Mesenchymal stem cell (in vitro differentiated cells and primary cell): Measurements from ENCODE around the gene CAMK1G.

Source experiments
- DNase-seq: peaks from one replicate; pipeline ENCODE4 v3.0.0-alpha.2; 2013
- H2AFZ ChIP-seq: one replicate; pipeline ENCODE4 v1.6.1; 2013; ENCODE audit warnings: low read depth, mild to moderate bottlenecking, control low read depth, inconsistent platforms, low read length, moderate library complexity
- H2AK5ac ChIP-seq: 2 replicates; pipeline ENCODE4 v1.6.1; 2013; ENCODE audit warnings: low read length, moderate library complexity, mild to moderate bottlenecking, inconsistent platforms; ENCODE audit not compliant: severe bottlenecking
- H2BK120ac ChIP-seq: one replicate; pipeline ENCODE4 v1.6.1; 2013; ENCODE audit warnings: low read depth, mild to moderate bottlenecking, inconsistent platforms, low read length, moderate library complexity
- H2BK12ac ChIP-seq, 2 experiments: one replicate each; pipeline ENCODE4 v1.6.1; 2013; ENCODE audit warnings: inconsistent platforms in 2 of 2, low read length in 2 of 2, mild to moderate bottlenecking in 2 of 2, moderate library complexity in 2 of 2, control low read depth in 1 of 2
- H2BK15ac ChIP-seq: one replicate; pipeline ENCODE4 v1.6.1; 2013; ENCODE audit warnings: mild to moderate bottlenecking, low read depth, inconsistent platforms; ENCODE audit not compliant: poor library complexity, severe bottlenecking
- H2BK5ac ChIP-seq: 2 replicates; pipeline ENCODE4 v1.6.1; 2013; ENCODE audit warnings: low read depth, mild to moderate bottlenecking, low read length, control low read depth, inconsistent platforms; ENCODE audit not compliant: poor library complexity, severe bottlenecking
- H3K14ac ChIP-seq, 2 experiments: one replicate each; pipeline ENCODE4 v1.6.1; 2013; ENCODE audit warnings: inconsistent platforms in 2 of 2, low read length in 2 of 2, control low read depth in 1 of 2, mild to moderate bottlenecking in 1 of 2, moderate library complexity in 1 of 2
- H3K18ac ChIP-seq, 2 experiments: one replicate each; pipeline ENCODE4 v1.6.1; 2013; ENCODE audit warnings: inconsistent platforms in 2 of 2, low read length in 2 of 2, control low read depth in 1 of 2, low read depth in 1 of 2, mild to moderate bottlenecking in 1 of 2
- H3K23ac ChIP-seq, 2 experiments: one replicate each; pipeline ENCODE4 v1.6.1; 2013; ENCODE audit warnings: inconsistent platforms in 2 of 2, low read length in 2 of 2, mild to moderate bottlenecking in 2 of 2, moderate library complexity in 2 of 2, control low read depth in 1 of 2
- H3K27ac ChIP-seq: 2 replicates; pipeline ENCODE4 v1.5.1; 2013; ENCODE audit warnings: mild to moderate bottlenecking, moderate library complexity, low read length, control low read depth, inconsistent platforms; ENCODE audit not compliant: poor library complexity, severe bottlenecking
- H3K27me3 ChIP-seq, 2 experiments: 2 replicates each; pipeline versions ENCODE4 v1.6.1 to v1.7.0; 2013; ENCODE audit warnings: low read length in 2 of 2, mild to moderate bottlenecking in 2 of 2, moderate library complexity in 2 of 2, control low read depth in 1 of 2, inconsistent platforms in 1 of 2; ENCODE audit not compliant: control insufficient read depth in 1 of 2, insufficient read depth in 1 of 2
- H3K36me3 ChIP-seq, 2 experiments: 2 replicates each; pipeline versions ENCODE4 v1.6.1 to v1.7.0; 2013; ENCODE audit warnings: low read length in 2 of 2, control low read depth in 1 of 2, inconsistent platforms in 1 of 2, low read depth in 1 of 2, mild to moderate bottlenecking in 1 of 2; ENCODE audit not compliant: insufficient read depth in 2 of 2, control insufficient read depth in 1 of 2
- H3K4ac ChIP-seq, 2 experiments: one replicate each; pipeline ENCODE4 v1.6.1; 2013; ENCODE audit warnings: inconsistent platforms in 2 of 2, low read length in 2 of 2, mild to moderate bottlenecking in 2 of 2, moderate library complexity in 2 of 2, control low read depth in 1 of 2, low read depth in 1 of 2
- H3K4me1 ChIP-seq: 2 replicates; pipeline ENCODE4 v1.6.1; 2013; ENCODE audit warnings: low read depth, low read length, control low read depth; ENCODE audit not compliant: control insufficient read depth, insufficient read depth
- H3K4me2 ChIP-seq: 2 replicates; pipeline ENCODE4 v1.6.1; 2013; ENCODE audit warnings: low read length, mild to moderate bottlenecking, inconsistent platforms; ENCODE audit not compliant: poor library complexity, severe bottlenecking
- H3K4me3 ChIP-seq, 2 experiments: 2 replicates each; pipeline versions ENCODE4 v1.5.1 to v1.7.0; 2013; ENCODE audit warnings: low read length in 2 of 2, mild to moderate bottlenecking in 2 of 2, control low read depth in 1 of 2, low read depth in 1 of 2; ENCODE audit not compliant: insufficient read depth in 1 of 2
- H3K79me1 ChIP-seq: replicated peaks from 2 replicates; pipeline ENCODE4 v1.6.1; 2013; ENCODE audit warnings: mild to moderate bottlenecking, control low read depth, low read length, inconsistent platforms; ENCODE audit not compliant: poor library complexity, severe bottlenecking
- H3K9ac ChIP-seq: 2 replicates; pipeline ENCODE4 v1.7.0; 2013; ENCODE audit warnings: mild to moderate bottlenecking, low read length, moderate library complexity
- H3K9me3 ChIP-seq: 2 replicates; pipeline ENCODE4 v1.7.0; 2013; ENCODE audit warnings: mild to moderate bottlenecking, low read length; ENCODE audit not compliant: control insufficient read depth
- H4K8ac ChIP-seq: one replicate; pipeline ENCODE4 v1.6.1; 2013; ENCODE audit warnings: inconsistent platforms, mild to moderate bottlenecking, low read length, moderate library complexity
- H4K91ac ChIP-seq: one replicate; pipeline ENCODE4 v1.6.1; 2013; ENCODE audit warnings: mild to moderate bottlenecking, low read length, inconsistent platforms
- WGBS: methylation state at CpG from one replicate; pipeline ENCODE4 v1.1.7; 2013; ENCODE audit warnings: mixed read lengths; 5-methylcytosine and 5-hydroxymethylcytosine counted together

CAMK1G gene

DNA sequence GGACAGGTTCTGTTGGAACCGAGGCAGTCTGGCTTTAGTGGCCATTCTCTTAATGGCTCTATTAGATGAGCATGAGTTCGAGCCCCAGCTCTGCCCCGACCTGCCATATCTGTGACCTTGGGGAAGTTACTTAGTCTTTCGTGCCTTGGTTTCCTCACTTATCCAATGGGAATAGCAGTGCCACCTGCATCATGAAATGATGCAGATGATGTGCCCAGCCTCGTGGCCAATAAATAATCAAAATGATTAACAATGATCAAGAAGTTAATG lies 30.6 kb downstream of the CAMK1G start:
- peaks cover 0 to 5% of the 10 kb centered on the region in 2 experiments for H3K27me3 ChIP-seq
- H2BK15ac ChIP-seq: no peak overlapping the region
- H3K18ac ChIP-seq: no peak overlapping the region
- H3K14ac ChIP-seq: no peak overlapping the region
- no peaks in the 10 kb centered on the region for H3K9me3 ChIP-seq
- no peak for DNase-seq
- H2AK5ac ChIP-seq: no peak overlapping the region
- H3K9ac ChIP-seq: no peak overlapping the region
- H3K4me3 ChIP-seq: no peak overlapping the region
- H3K4me2 ChIP-seq: no peak overlapping the region
- H2BK120ac ChIP-seq: no peak overlapping the region
- no peak overlapping the region for H4K8ac ChIP-seq
- no peak overlapping the region for H2AFZ ChIP-seq
- no peak overlapping the region for H3K27ac ChIP-seq
- H3K4ac ChIP-seq: no peak overlapping the region
- H2BK12ac ChIP-seq: no peak overlapping the region
- H3K79me1 ChIP-seq: no peaks in the 10 kb centered on the region
- no peak overlapping the region for H2BK5ac ChIP-seq
- 90% methylated on average over 4 of the region's 5 CpGs for WGBS
- H3K36me3 ChIP-seq: peaks cover 8 to 20% of the 10 kb centered on the region in 2 experiments
- no peak overlapping the region for H3K23ac ChIP-seq
- no peak overlapping the region for H4K91ac ChIP-seq
- H3K4me1 ChIP-seq: no peaks in the 10 kb centered on the region

DNA sequence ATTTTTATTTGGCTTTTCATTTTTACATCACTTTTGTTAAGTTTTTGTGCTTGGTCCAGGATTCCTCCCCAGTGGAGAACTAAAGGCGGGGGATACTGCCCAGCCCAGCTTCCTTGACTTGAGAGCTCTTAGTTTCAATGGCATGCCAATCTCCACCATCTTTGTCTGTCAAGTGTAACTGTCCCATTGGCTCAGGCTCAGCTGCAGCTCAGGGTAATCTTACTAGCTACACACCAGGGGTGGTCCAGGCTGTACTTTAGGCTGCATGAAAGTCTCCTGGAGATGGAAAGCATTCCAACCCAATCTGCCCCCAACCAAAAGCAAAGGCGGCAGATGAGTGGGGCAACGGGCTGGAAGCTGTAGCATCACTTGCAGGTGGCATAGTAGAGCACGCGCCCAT lies 31.4 kb downstream of the CAMK1G start:
- Histone ChIP-seq H4K8ac (no peak overlapping the region), H2AFZ (no peak overlapping the region), H2BK5ac (no peak overlapping the region), H3K27ac (no peak overlapping the region), H2BK15ac (no peak overlapping the region), H3K9ac (no peak overlapping the region), H3K4me2 (no peak overlapping the region), H3K27me3 (peaks cover 0 to 5% of the 10 kb centered on the region in 2 experiments), H3K4ac (no peak overlapping the region), H2AK5ac (no peak overlapping the region), H3K36me3 (peaks cover 8 to 20% of the 10 kb centered on the region in 2 experiments), H2BK12ac (no peak overlapping the region), H3K4me1 (no peaks in the 10 kb centered on the region), H3K23ac (no peak overlapping the region), H3K79me1 (no peaks in the 10 kb centered on the region), H3K4me3 (no peak overlapping the region), H2BK120ac (no peak overlapping the region), H3K9me3 (no peaks in the 10 kb centered on the region), H3K18ac (no peak overlapping the region), H3K14ac (no peak overlapping the region), H4K91ac (no peak overlapping the region)
- WGBS: 92% methylated on average over 5 of the region's 5 CpGs
- no peak for DNase-seq

DNA sequence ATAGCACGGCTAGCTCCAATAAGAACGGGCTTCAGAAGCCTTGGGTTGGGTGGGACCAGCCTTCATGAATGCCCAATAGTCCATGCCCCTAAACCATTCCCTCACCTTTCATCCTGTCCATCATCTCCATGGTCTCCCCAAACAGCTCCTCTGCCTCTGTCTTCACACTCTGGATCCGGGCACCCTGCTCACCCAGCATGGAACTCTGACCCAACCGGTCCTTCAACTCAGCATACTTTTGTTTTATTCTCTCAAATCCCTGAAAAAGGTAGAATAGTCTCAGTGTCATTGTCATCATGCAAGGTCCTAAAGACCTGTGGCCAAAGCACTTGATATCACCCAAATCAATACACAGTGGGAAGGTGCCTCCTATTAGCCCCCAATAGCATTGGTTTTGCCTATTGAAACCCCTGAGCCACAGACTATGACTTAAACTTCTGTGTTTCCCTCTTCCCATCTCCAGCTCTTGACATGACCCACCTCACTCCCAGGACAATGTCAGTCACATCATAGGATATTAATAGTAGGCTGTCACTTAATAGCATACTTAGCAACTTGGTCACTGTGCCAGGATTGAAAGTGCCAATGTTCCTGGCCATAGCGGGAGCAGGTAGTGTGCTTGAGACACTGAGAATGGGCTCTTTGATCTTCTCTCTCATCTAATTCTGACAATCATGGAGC lies 33.0 kb downstream of the CAMK1G start:
- 96% methylated on average over 5 of the region's 5 CpGs for WGBS
- Histone ChIP-seq H3K9ac (no peak overlapping the region), H3K14ac (no peak overlapping the region)

DNA sequence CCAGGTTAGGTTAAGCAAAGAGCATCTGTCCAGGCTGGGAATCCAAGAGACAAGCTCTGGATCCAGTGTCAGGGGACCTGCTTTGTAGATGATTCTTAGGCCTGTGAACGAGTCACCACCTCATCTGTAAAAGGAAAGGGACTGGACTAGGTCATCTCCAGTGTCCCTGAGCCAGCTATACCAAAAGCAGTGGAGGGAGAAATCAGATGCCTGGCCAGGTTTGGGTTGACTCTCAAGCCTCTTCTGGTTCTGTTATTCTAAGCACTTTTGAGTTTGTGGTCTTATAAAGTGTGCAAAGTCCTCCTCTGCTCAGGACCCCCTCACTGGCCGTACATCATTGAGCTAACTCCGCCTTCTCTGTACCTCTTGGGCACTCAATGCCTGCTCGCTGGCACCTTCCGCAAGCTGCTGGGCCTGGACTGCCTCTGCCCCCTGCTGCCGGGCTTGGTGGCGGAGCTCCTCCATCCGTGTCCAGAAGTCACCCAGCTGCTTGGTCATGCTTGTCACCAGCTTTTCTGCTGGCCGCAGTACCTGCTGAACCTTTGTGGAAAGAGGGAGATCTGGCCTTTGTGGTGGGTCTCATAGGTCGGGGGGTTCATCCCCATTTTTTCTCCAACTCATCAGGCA lies 33.6 kb downstream of the CAMK1G start:
- Histone ChIP-seq H3K4me3 (no peak overlapping the region), H3K18ac (no peak overlapping the region), H2BK5ac (no peak overlapping the region), H2AK5ac (no peak overlapping the region), H3K27ac (no peak overlapping the region), H3K4ac (no peak overlapping the region), H3K27me3 (peaks cover 0 to 5% of the 10 kb centered on the region in 2 experiments), H4K91ac (no peak overlapping the region), H3K14ac (no peak overlapping the region), H3K9me3 (no peaks in the 10 kb centered on the region), H2BK12ac (no peak overlapping the region), H3K79me1 (no peaks in the 10 kb centered on the region), H3K4me2 (no peak overlapping the region), H4K8ac (no peak overlapping the region), H2BK15ac (no peak overlapping the region), H3K4me1 (peaks cover 6% of the 10 kb centered on the region), H3K9ac (no peak overlapping the region), H2BK120ac (no peak overlapping the region), H2AFZ (no peak overlapping the region), H3K36me3 (peaks cover 8 to 20% of the 10 kb centered on the region in 2 experiments), H3K23ac (no peak overlapping the region)
- WGBS: 95% methylated on average over 10 of the region's 10 CpGs
- DNase-seq: no peak

More for the DNA sequence above, 33.0 kb downstream of the CAMK1G start:
- Histone ChIP-seq H3K27ac (no peak overlapping the region), H3K27me3 (peaks cover 0 to 5% of the 10 kb centered on the region in 2 experiments), H2BK12ac (no peak overlapping the region), H4K8ac (no peak overlapping the region), H3K18ac (no peak overlapping the region), H2BK15ac (no peak overlapping the region), H2AFZ (no peak overlapping the region), H3K23ac (no peak overlapping the region), H3K36me3 (peaks cover 8 to 20% of the 10 kb centered on the region in 2 experiments), H3K4ac (no peak overlapping the region), H3K9me3 (no peaks in the 10 kb centered on the region), H2BK5ac (no peak overlapping the region), H2BK120ac (no peak overlapping the region), H4K91ac (no peak overlapping the region), H3K4me2 (no peak overlapping the region), H3K79me1 (no peaks in the 10 kb centered on the region), H3K4me3 (no peak overlapping the region), H2AK5ac (no peak overlapping the region), H3K4me1 (peaks cover 6% of the 10 kb centered on the region)
- no peak for DNase-seq
